Colonic mucosa (tissue), 4 donors: Measurements from ENCODE around the gene CARMIL1. TPM values are rescaled to one million over a fixed set of nuclear protein-coding genes. Genes with fewer than 3 reads are reported as not detected.

Source experiments
- DNase-seq: peaks from one replicate; pipeline ENCODE4 v3.0.0-alpha.2; 2020
- H3K27ac ChIP-seq: fragments of 200-600 bp; one replicate; pipeline ENCODE4 v1.8.0; 2021
- H3K27me3 ChIP-seq: fragments of 200-600 bp; one replicate; pipeline ENCODE4 v1.8.0; 2021
- H3K36me3 ChIP-seq: fragments of 200-600 bp; one replicate; pipeline ENCODE4 v1.8.0; 2021
- H3K4me1 ChIP-seq: fragments of 200-600 bp; one replicate; pipeline ENCODE4 v1.8.0; 2021; ENCODE audit warnings: mild to moderate bottlenecking
- H3K4me3 ChIP-seq: fragments of 200-600 bp; one replicate; pipeline ENCODE4 v1.8.0; 2021
- H3K9ac ChIP-seq, 2 donors: one replicate each; pipeline ENCODE4 v1.7.0; 2013; ENCODE audit warnings: control low read depth in 2 of 2, low read depth in 2 of 2, low read length in 2 of 2
- H3K9me3 ChIP-seq: fragments of 200-600 bp; one replicate; pipeline ENCODE4 v1.8.0; 2021
- CTCF ChIP-seq: fragments of 200-600 bp; IDR thresholded peaks from one replicate; pipeline ENCODE4 v1.8.0; 2022; ENCODE audit warnings: antibody characterized with exemption, mild to moderate bottlenecking
- intact Hi-C: fragments of 100-400 bp; cut with DNase I; formaldehyde crosslinking; loops from one replicate; pipeline ENCODE4 v1.14.1; 2022
- total RNA-seq, 2 donors: library from RNA; stranded (reverse); fragmentation: NEBNext Ultra II Directional in 1 of 2; extraction: Animal tissue kit (Norgen Biotek cat#: 25700) in 1 of 2; gene quantifications; one replicate each; pipeline ENCODE4 v1.2.1, GENCODE V29; 2021
- donor health status: healthy.
- donor health status: DM: no; HTN: no; CAD: no.
- donor health status: DM: no; HTN: no; CAD: no.

The CARMIL1 gene
- total RNA-seq, 2 donors from 2014 or later: 38.6 to 50.2 TPM

GRCh38 chr6:25387483-25387882, 108.3 kb downstream of the CARMIL1 start:
- no peak overlapping the region for H3K4me3 ChIP-seq
- no peaks in the 10 kb centered on the region for H3K27me3 ChIP-seq
- H3K9me3 ChIP-seq: no peaks in the 10 kb centered on the region
- no peak overlapping the region for H3K27ac ChIP-seq
- H3K4me1 ChIP-seq: no peaks in the 10 kb centered on the region
- intact Hi-C loops: no loop called here
- DNase-seq: no peak
- no peak for TF ChIP-seq CTCF
- H3K36me3 ChIP-seq: no peaks in the 10 kb centered on the region
- no peak overlapping the region for H3K9ac ChIP-seq

- no peak for TF ChIP-seq CTCF
- no peak for DNase-seq
- no peaks in the 10 kb centered on the region for H3K27me3 ChIP-seq
- no peak overlapping the region for H3K27ac ChIP-seq
- intact Hi-C loops: no loop called here
- no peaks in the 10 kb centered on the region for H3K9me3 ChIP-seq
- H3K4me1 ChIP-seq: no peaks in the 10 kb centered on the region
- no peak overlapping the region for H3K9ac ChIP-seq
- no peaks in the 10 kb centered on the region for H3K36me3 ChIP-seq
- H3K4me3 ChIP-seq: no peak overlapping the region
Measured at GRCh38 chr6:25387911-25388310, 108.7 kb downstream of the CARMIL1 start.

GRCh38 chr6:25388776-25389175, 109.6 kb downstream of the CARMIL1 start:
- Histone ChIP-seq H3K4me1 (no peaks in the 10 kb centered on the region), H3K27me3 (no peaks in the 10 kb centered on the region), H3K27ac (no peak overlapping the region), H3K9ac (no peak overlapping the region), H3K9me3 (no peaks in the 10 kb centered on the region), H3K4me3 (no peak overlapping the region), H3K36me3 (no peaks in the 10 kb centered on the region)
- intact Hi-C loops: no loop called here
- TF ChIP-seq CTCF: no peak
- DNase-seq: no peak

- H3K9me3 ChIP-seq: no peaks in the 10 kb centered on the region
- H3K4me3 ChIP-seq: no peak overlapping the region
- H3K4me1 ChIP-seq: no peaks in the 10 kb centered on the region
- H3K36me3 ChIP-seq: no peaks in the 10 kb centered on the region
- H3K27me3 ChIP-seq: no peaks in the 10 kb centered on the region
- no peak overlapping the region for H3K27ac ChIP-seq
- TF ChIP-seq CTCF: no peak
- DNase-seq: no peak
- H3K9ac ChIP-seq: no peak overlapping the region
- intact Hi-C loops: no loop called here
Measured at GRCh38 chr6:25389471-25389870, 110.3 kb downstream of the CARMIL1 start.

GRCh38 chr6:25392372-25392771, 113.2 kb downstream of the CARMIL1 start:
- no peaks in the 10 kb centered on the region for H3K9me3 ChIP-seq
- no peak for DNase-seq
- no peak for TF ChIP-seq CTCF
- H3K9ac ChIP-seq: no peak overlapping the region
- H3K36me3 ChIP-seq: no peaks in the 10 kb centered on the region
- H3K4me1 ChIP-seq: no peaks in the 10 kb centered on the region
- H3K27me3 ChIP-seq: no peaks in the 10 kb centered on the region
- no peak overlapping the region for H3K4me3 ChIP-seq
- intact Hi-C loops: no loop called here
- H3K27ac ChIP-seq: no peak overlapping the region

GRCh38 chr6:25395731-25396130, 116.6 kb downstream of the CARMIL1 start:
- Histone ChIP-seq H3K36me3 (no peaks in the 10 kb centered on the region), H3K27me3 (no peaks in the 10 kb centered on the region), H3K4me3 (no peak overlapping the region), H3K9ac (no peak overlapping the region), H3K9me3 (no peaks in the 10 kb centered on the region), H3K27ac (no peak overlapping the region), H3K4me1 (no peaks in the 10 kb centered on the region)
- intact Hi-C loops: no loop called here
- TF ChIP-seq CTCF: no peak
- DNase-seq: no peak
